GM23338 (cell line): ENCODE results near the gene UBE2D4. TPM values are rescaled to one million over a fixed set of nuclear protein-coding genes. Genes with fewer than 3 reads are reported as not detected.

Source experiments
- ATAC-seq: fragments of 200-7000 bp; cut with Tn5 transposase; 3 replicates; pipeline ENCODE4 v1.9.1; 2020
- DNase-seq: peaks from one replicate; pipeline ENCODE4 v3.0.0-alpha.2; 2015; ENCODE audit warnings: low spot score
- H2AFZ ChIP-seq: fragments of 200-600 bp; sonication (generic); 2 replicates; pipeline ENCODE4 v1.8.0; 2016; ENCODE audit warnings: antibody characterized with exemption, mild to moderate bottlenecking, moderate library complexity
- H3F3A ChIP-seq: fragments of 200-600 bp; sonication (generic); replicated peaks from 2 replicates; pipeline ENCODE4 v1.8.0; 2017; ENCODE audit warnings: antibody characterized with exemption, mixed run types, low read depth
- H3K27ac ChIP-seq: fragments of 200-600 bp; sonication (generic); 2 replicates; pipeline ENCODE4 v1.6.1; 2016; ENCODE audit warnings: low read depth
- H3K27me3 ChIP-seq: fragments of 200-600 bp; sonication (generic); 2 replicates; pipeline ENCODE4 v1.8.0; 2016; ENCODE audit warnings: mild to moderate bottlenecking, mixed run types, moderate library complexity; ENCODE audit not compliant: insufficient read depth
- H3K36me3 ChIP-seq: fragments of 200-600 bp; sonication (generic); 2 replicates; pipeline ENCODE4 v1.8.0; 2016; ENCODE audit warnings: mild to moderate bottlenecking; ENCODE audit not compliant: insufficient read depth
- H3K4me1 ChIP-seq: fragments of 200-600 bp; sonication (generic); 2 replicates; pipeline ENCODE4 v1.8.0; 2016; ENCODE audit warnings: mild to moderate bottlenecking, moderate library complexity; ENCODE audit not compliant: insufficient read depth
- H3K4me2 ChIP-seq: fragments of 200-600 bp; sonication (generic); 2 replicates; pipeline ENCODE4 v1.7.1; 2017; ENCODE audit warnings: mixed run types
- H3K4me3 ChIP-seq: fragments of 200-600 bp; sonication (generic); 2 replicates; pipeline ENCODE4 v1.6.1; 2016; ENCODE audit warnings: mixed run types
- H3K79me2 ChIP-seq: fragments of 200-600 bp; sonication (generic); replicated peaks from 2 replicates; pipeline ENCODE4 v1.8.0; 2017; ENCODE audit warnings: mild to moderate bottlenecking; ENCODE audit not compliant: insufficient read depth
- H3K9me2 ChIP-seq: fragments of 200-600 bp; sonication (generic); 2 replicates; pipeline ENCODE4 v1.8.0; 2017; ENCODE audit not compliant: insufficient read depth
- H4K20me1 ChIP-seq: fragments of 200-600 bp; sonication (generic); replicated peaks from 2 replicates; pipeline ENCODE4 v1.8.0; 2017; ENCODE audit warnings: mild to moderate bottlenecking; ENCODE audit not compliant: insufficient read depth
- H3K27ac Mint-ChIP-seq: 2 replicates; pipeline ENCODE4 v1.8.0; 2020; ENCODE audit warnings: inconsistent platforms, mild to moderate bottlenecking, moderate library complexity, mixed read lengths
- H3K27me3 Mint-ChIP-seq: 3 replicates; pipeline ENCODE4 v1.8.0; 2022; ENCODE audit warnings: low read depth, mild to moderate bottlenecking, moderate library complexity, mixed read lengths, inconsistent platforms; ENCODE audit not compliant: insufficient read depth, poor library complexity
- H3K36me3 Mint-ChIP-seq: 3 replicates; pipeline ENCODE4 v1.8.0; 2021; ENCODE audit warnings: low read depth, mild to moderate bottlenecking, inconsistent platforms, moderate library complexity, mixed read lengths
- H3K4me1 Mint-ChIP-seq: 3 replicates; pipeline ENCODE4 v1.8.0; 2020; ENCODE audit warnings: mild to moderate bottlenecking, inconsistent platforms, mixed read lengths
- H3K4me3 Mint-ChIP-seq: 3 replicates; pipeline ENCODE4 v1.8.0; 2021; ENCODE audit warnings: moderate library complexity, mild to moderate bottlenecking, inconsistent platforms, mixed read lengths
- H3K9me3 Mint-ChIP-seq: 3 replicates; pipeline ENCODE4 v1.8.0; 2020; ENCODE audit warnings: moderate library complexity, mild to moderate bottlenecking, inconsistent platforms, mixed read lengths
- NANOG ChIP-seq: IDR thresholded peaks from 2 replicates; pipeline ENCODE4 v1.6.1; 2016; ENCODE audit warnings: antibody characterized with exemption, borderline replicate concordance
- STAT1 ChIP-seq: IDR thresholded peaks from one replicate; pipeline ENCODE4 v1.6.1; 2016; ENCODE audit warnings: antibody characterized with exemption; ENCODE audit not compliant: unreplicated experiment
- ZNF114 ChIP-seq: fragments of 250-450 bp; sonication (Bioruptor Pico); IDR thresholded peaks from 2 replicates; pipeline ENCODE4 v1.5.0; 2020; ENCODE audit warnings: mild to moderate bottlenecking, moderate library complexity
- polyA plus RNA-seq: library from polyadenylated mRNA; unstranded; fragments of >200 nt; fragmentation: Nextera tagmentation; extraction: Ambion mirVana; gene quantifications from 2 replicates; pipeline ENCODE4 v1.2.1, GENCODE V29; 2016
- total RNA-seq: library from RNA; depleted of rRNA; stranded (reverse); fragments of >200 nt; shearing (Covaris generic); gene quantifications from 2 replicates; pipeline ENCODE4 v1.2.3, GENCODE V29; 2014
- TF ChIP-seq, protein P1 (sequence below): IDR thresholded peaks from 2 replicates; pipeline ENCODE4 v1.6.1; 2016; ENCODE audit warnings: antibody characterized with exemption
- TF ChIP-seq, protein P2 (sequence below), 2 experiments: fragments of 200-600 bp in 1 of 2; sonication (generic) in 1 of 2; conservative IDR thresholded peaks; 2 replicates each; pipeline versions ENCODE4 v1.5.1 to v1.6.1; 2016 to 2017; ENCODE audit warnings: antibody characterized with exemption in 2 of 2, low read depth in 2 of 2, mild to moderate bottlenecking in 2 of 2, moderate library complexity in 1 of 2
- TF ChIP-seq, protein P3 (sequence below): IDR thresholded peaks from one replicate; pipeline ENCODE4 v1.6.1; 2018; ENCODE audit warnings: antibody characterized with exemption; ENCODE audit not compliant: unreplicated experiment

Gene UBE2D4
- total and polyA plus RNA-seq, 2 experiments from 2014 or later = 5.8 to 8.4 TPM

DNA sequence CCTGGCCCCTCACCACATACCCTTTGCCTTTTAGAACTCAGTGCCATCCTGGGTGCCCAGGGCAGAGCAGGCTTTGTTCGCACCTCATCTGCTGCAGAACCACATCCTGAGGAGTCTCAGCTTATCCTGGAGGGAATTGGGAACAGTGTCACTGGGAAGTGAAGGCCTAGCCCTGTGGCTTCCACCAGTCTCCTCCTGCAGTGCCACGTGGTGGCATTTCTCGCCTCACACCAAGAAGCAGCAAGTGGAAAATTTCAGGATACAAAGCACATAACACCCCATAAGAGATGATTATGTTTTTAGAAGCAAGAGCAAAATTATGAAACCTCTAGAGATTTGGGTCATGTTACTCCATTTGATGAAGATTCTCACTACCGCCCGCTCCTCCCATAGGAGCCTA lies 26.8 kb downstream of the UBE2D4 start:
- Histone ChIP-seq H3K36me3 (no peaks in the 10 kb centered on the region), H3K4me1 (peaks cover 16% of the 10 kb centered on the region), H3K4me3 (no peak overlapping the region), H4K20me1 (no peaks in the 10 kb centered on the region), H3K27ac (no peak overlapping the region), H3F3A (no peaks in the 10 kb centered on the region), H3K9me2 (no peaks in the 10 kb centered on the region), H3K79me2 (no peaks in the 10 kb centered on the region), H3K27me3 (no peaks in the 10 kb centered on the region), H2AFZ (no peak overlapping the region), H3K4me2 (no peak overlapping the region)
- no peak overlapping the region for H3K27ac Mint-ChIP-seq
- peaks cover 9% of the 10 kb centered on the region; the same call in 2 of the 3 replicates for H3K4me1 Mint-ChIP-seq
- no peaks in the 10 kb centered on the region for H3K9me3 Mint-ChIP-seq
- H3K27me3 Mint-ChIP-seq = peaks cover 5% of the 10 kb centered on the region
- TF ChIP-seq, protein P1, sequence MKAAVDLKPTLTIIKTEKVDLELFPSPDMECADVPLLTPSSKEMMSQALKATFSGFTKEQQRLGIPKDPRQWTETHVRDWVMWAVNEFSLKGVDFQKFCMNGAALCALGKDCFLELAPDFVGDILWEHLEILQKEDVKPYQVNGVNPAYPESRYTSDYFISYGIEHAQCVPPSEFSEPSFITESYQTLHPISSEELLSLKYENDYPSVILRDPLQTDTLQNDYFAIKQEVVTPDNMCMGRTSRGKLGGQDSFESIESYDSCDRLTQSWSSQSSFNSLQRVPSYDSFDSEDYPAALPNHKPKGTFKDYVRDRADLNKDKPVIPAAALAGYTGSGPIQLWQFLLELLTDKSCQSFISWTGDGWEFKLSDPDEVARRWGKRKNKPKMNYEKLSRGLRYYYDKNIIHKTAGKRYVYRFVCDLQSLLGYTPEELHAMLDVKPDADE = no peak
- TF ChIP-seq STAT1 = no peak
- TF ChIP-seq NANOG = no peak
- TF ChIP-seq, protein P2, sequence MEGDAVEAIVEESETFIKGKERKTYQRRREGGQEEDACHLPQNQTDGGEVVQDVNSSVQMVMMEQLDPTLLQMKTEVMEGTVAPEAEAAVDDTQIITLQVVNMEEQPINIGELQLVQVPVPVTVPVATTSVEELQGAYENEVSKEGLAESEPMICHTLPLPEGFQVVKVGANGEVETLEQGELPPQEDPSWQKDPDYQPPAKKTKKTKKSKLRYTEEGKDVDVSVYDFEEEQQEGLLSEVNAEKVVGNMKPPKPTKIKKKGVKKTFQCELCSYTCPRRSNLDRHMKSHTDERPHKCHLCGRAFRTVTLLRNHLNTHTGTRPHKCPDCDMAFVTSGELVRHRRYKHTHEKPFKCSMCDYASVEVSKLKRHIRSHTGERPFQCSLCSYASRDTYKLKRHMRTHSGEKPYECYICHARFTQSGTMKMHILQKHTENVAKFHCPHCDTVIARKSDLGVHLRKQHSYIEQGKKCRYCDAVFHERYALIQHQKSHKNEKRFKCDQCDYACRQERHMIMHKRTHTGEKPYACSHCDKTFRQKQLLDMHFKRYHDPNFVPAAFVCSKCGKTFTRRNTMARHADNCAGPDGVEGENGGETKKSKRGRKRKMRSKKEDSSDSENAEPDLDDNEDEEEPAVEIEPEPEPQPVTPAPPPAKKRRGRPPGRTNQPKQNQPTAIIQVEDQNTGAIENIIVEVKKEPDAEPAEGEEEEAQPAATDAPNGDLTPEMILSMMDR (conservative IDR thresholded peaks at IDR 0.05; ENCODE audit: low read depth in 2 of 2) = no peak
- H3K4me3 Mint-ChIP-seq = no peak overlapping the region
- no peak for DNase-seq
- H3K36me3 Mint-ChIP-seq = peaks cover 3% of the 10 kb centered on the region; the same call in 1 of the 3 replicates
- ATAC-seq = no peak

DNA sequence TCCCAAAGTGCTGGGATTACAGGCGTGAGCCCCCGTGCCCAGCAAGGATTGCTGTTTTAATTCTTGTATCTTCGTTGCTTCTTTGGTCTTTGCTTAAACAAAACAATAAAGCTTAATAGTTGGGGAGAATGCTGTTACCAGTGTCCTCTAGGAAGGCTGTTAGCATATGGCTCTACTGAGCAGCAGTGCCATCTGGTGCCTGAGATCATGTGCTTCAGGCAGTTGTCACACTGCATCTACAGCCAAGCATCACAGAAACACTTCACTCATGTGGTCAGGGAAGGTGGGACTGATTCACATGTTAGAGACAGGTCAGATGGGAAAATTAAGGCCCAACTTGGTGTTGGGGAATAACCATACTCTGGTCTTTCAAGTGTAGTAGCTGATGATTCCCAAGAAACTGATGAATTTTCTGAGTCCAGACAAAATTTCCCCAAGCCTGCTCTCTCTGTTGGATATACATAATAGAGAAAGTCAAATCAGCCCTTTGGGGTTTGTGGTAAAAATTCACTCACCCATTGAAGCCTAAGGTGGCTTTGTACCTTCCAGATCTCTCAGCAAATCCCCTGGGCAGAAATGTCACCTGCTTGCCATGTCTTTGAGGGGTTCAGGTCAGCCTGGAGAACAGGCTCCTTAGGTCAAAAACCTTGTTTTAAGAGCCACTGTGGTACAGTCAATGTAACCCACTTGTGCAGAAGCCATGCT lies 28.4 kb downstream of the UBE2D4 start:
- Histone ChIP-seq H3K9me2 (no peaks in the 10 kb centered on the region), H4K20me1 (no peaks in the 10 kb centered on the region), H3K79me2 (no peaks in the 10 kb centered on the region), H3K27me3 (no peaks in the 10 kb centered on the region), H3K27ac (no peak overlapping the region), H3K4me2 (no peak overlapping the region), H3K4me3 (no peak overlapping the region), H2AFZ (no peak overlapping the region), H3K4me1 (peaks cover 10% of the 10 kb centered on the region), H3F3A (no peaks in the 10 kb centered on the region), H3K36me3 (no peaks in the 10 kb centered on the region)
- Mint-ChIP-seq H3K4me3 (no peak overlapping the region), H3K9me3 (peaks cover 5% of the 10 kb centered on the region), H3K27me3 (peaks cover 11% of the 10 kb centered on the region), H3K4me1 (peaks cover 7% of the 10 kb centered on the region; the same call in 2 of the 3 replicates), H3K36me3 (peaks cover 10% of the 10 kb centered on the region; the same call in 2 of the 3 replicates), H3K27ac (no peak overlapping the region)
- DNase-seq = peak; percentile 79
- TF ChIP-seq, protein P2 (conservative IDR thresholded peaks at IDR 0.05; ENCODE audit: low read depth in 2 of 2) = peak; percentile 70 to 91
- TF ChIP-seq ZNF114 (CRISPR knock-in tag) (no peak), NANOG (no peak)
- TF ChIP-seq, protein P3, sequence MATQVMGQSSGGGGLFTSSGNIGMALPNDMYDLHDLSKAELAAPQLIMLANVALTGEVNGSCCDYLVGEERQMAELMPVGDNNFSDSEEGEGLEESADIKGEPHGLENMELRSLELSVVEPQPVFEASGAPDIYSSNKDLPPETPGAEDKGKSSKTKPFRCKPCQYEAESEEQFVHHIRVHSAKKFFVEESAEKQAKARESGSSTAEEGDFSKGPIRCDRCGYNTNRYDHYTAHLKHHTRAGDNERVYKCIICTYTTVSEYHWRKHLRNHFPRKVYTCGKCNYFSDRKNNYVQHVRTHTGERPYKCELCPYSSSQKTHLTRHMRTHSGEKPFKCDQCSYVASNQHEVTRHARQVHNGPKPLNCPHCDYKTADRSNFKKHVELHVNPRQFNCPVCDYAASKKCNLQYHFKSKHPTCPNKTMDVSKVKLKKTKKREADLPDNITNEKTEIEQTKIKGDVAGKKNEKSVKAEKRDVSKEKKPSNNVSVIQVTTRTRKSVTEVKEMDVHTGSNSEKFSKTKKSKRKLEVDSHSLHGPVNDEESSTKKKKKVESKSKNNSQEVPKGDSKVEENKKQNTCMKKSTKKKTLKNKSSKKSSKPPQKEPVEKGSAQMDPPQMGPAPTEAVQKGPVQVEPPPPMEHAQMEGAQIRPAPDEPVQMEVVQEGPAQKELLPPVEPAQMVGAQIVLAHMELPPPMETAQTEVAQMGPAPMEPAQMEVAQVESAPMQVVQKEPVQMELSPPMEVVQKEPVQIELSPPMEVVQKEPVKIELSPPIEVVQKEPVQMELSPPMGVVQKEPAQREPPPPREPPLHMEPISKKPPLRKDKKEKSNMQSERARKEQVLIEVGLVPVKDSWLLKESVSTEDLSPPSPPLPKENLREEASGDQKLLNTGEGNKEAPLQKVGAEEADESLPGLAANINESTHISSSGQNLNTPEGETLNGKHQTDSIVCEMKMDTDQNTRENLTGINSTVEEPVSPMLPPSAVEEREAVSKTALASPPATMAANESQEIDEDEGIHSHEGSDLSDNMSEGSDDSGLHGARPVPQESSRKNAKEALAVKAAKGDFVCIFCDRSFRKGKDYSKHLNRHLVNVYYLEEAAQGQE = no peak
- ATAC-seq = peak; percentile 99
